ENCODE measurements around the gene CELSR2. TPM values are rescaled to one million over a fixed set of nuclear protein-coding genes. Genes with fewer than 3 reads are reported as not detected.

The CELSR2 gene
- total and polyA plus RNA-seq, 2 of the 8 experiments (the other 6 are each of a cell fraction or from before 2014, with no cell fraction given): 12.0 to 27.7 TPM

DNA sequence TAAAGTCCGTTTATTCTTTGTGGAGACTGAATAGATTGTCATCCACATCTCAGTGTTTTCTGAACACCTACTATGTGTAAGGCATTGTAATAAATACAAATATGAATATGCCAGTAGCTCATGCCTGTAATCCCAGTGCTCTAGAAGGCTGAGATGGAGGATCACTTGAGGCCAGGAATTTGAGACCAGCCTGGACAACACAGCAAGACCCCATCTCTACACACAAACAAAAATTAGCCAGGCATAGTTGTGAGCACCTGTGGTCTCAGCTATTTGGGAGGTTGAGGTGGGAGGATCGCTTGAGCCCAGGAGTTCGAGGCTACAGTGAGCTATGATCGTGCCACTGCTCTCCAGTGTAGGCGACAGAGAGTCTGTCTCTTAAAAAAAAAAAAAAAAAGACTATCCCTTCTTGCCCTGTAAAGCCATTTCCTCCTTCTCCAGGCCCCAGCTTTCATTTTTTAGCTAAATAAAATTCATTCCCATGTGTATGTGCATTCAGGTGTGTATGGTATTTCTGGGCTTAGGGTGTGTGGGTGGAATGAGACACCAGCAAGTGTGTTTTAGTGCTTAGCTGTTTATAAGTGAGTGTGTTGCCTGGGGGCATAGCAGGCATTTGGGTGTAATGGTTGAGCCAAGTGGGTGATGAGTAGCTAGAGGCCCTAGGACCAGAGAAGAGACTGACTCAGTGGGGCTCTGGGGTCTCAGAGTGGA, 7.8 kb downstream of the CELSR2 start (continued):
- TF ChIP-seq, protein P1, sequence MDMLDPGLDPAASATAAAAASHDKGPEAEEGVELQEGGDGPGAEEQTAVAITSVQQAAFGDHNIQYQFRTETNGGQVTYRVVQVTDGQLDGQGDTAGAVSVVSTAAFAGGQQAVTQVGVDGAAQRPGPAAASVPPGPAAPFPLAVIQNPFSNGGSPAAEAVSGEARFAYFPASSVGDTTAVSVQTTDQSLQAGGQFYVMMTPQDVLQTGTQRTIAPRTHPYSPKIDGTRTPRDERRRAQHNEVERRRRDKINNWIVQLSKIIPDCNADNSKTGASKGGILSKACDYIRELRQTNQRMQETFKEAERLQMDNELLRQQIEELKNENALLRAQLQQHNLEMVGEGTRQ (IDR thresholded peaks at IDR 0.05; ENCODE audit: low read length): no peak

All from H1 (cell line).